GM20431 (cell line): Measurements from ENCODE around the gene KCNK17.

Source experiments
- in situ Hi-C: fragments of 300-500 bp; cut with MseI, MboI; formaldehyde crosslinking; loops from one replicate; pipeline ENCODE4 v1.15.0; 2020; ENCODE audit warnings: low sequenced_read_pairs; ENCODE audit not compliant: unreplicated experiment

Gene KCNK17

DNA sequence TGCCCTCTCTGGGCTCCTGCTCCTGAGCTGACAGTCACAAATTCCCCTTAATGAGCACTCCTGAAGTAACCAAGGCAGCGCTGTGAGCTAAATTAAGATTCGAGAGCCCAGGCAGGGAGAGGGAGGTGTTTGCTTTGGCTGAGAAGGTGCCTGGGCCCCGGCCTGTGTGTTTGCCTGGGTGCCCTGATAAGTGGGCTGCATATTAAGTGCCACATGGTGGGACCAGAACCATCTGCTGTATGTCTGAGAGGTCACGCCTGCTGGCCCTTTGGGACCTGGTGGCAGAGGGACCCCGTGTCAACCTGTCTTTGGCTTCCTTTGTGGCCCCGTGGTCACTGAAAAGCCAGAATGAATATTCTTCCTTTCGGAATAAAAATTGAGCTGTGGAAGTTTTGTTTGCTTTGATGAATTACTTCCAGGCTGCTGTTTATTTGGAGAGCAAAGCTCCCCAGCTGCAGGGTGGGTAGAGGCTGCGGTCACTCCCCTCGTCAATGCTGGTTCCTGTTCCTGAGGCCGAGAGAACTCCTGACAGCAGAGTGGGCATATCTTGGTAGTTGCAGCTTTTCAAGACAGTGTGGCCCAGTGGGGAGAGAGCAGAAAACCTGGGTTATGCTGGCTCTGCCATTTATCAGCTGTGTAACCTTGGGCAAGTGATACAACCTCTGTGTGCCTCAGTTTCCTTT, 25.8 kb upstream of the KCNK17 start:
- in situ Hi-C loops: loop anchor here (25.0 kb wide), 1 partner anchor 1497 kb away; no protein-coding TSS in a partner anchor

DNA sequence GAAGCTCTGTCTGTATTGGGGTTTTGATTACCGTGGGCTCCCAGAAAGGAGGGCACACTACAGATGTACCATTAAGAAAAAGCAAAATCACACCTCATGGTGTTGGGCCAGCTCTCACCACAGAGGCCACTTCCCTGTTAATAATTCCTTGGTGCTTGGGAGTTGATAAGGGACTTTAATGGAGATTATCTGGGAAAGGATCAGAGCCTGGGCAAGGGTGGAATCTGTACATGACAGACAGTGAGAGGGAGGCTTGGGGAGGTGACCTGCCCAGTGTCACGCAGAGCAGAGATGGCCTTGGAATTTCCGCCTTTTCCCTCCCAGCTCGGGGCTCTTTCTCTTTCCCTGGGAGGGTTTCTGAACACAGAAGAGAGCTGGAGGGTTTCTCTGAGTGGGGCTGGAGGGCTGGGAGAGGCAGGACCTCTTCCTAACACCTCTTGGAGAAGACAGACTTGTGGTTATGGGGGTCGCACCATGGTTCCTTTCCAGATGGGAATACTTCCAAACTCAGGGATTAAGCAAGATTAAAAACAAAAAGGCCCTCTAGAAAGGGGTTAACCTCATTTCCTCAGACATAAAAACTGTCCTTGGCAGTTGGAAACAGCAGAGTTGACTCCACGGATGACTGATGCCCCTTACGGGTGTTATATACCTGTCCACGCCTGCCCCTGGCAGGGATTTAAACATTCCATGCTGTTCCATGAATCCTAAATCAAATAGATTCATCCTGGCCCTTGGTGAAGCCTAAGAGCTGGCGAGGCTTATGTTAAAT, 25.1 kb upstream of the KCNK17 start:
- in situ Hi-C loops: loop anchor here (25.0 kb wide), 1 partner anchor 1498 kb away; no protein-coding TSS in a partner anchor

DNA sequence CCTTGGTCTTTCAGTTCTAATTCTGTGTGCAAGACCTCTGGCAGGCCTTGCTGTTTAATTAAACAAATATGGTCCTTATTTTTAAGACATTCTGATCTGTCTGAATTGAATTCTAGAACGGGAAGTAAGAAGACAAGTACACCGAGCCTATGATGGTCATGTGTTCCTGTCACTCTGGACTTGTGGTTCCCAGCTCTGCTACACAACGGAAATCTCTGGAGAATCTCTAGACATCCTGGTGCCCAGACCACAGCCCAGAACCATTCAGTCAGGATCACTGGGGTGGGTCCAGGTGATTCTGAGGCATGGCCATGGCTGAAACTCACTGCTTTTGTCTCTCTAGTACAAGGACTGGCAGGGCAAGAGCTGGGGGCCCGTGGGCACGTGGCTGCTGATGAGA, 24.2 kb upstream of the KCNK17 start:
- in situ Hi-C loops: loop anchor here (25.0 kb wide), 1 partner anchor 1499 kb away; no protein-coding TSS in a partner anchor

DNA sequence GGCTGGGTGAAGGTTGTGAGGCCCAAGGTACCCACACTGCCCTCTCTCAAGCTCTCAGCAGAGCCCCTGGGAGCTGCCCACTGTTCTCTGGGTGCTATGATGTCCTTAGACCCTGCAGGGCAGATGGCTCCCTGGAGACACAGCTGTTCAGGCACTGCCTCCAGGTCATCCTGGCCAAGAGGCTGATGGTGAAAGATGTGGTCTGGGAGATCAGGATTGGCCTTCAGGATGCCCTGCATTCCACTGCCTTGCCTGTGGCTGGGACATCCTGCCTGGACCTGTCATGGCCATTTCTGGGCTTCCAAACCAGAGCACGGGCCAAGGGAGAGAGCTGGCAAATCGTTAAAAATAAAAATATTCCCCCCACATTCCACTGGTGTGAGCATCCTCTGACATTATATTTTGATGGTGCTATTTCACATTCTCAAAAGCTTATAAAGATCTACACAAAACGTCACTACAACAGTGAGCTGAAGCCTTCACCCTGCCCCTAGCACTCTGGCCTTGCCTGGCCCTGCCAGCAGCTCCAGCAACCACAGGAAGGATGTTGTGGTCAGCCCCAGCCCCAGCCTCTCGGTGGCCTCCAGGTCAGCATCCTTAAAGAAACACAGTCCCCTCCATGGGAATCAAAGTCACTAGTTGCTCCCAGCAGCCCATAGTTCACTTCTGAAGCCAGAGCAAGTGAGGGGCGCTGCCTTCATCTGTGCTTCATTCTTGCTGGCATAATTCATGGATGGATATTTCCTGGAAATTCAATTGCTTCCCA, 21.7 kb upstream of the KCNK17 start:
- in situ Hi-C loops: loop anchor here (25.0 kb wide), 1 partner anchor 1501 kb away; no protein-coding TSS in a partner anchor

DNA sequence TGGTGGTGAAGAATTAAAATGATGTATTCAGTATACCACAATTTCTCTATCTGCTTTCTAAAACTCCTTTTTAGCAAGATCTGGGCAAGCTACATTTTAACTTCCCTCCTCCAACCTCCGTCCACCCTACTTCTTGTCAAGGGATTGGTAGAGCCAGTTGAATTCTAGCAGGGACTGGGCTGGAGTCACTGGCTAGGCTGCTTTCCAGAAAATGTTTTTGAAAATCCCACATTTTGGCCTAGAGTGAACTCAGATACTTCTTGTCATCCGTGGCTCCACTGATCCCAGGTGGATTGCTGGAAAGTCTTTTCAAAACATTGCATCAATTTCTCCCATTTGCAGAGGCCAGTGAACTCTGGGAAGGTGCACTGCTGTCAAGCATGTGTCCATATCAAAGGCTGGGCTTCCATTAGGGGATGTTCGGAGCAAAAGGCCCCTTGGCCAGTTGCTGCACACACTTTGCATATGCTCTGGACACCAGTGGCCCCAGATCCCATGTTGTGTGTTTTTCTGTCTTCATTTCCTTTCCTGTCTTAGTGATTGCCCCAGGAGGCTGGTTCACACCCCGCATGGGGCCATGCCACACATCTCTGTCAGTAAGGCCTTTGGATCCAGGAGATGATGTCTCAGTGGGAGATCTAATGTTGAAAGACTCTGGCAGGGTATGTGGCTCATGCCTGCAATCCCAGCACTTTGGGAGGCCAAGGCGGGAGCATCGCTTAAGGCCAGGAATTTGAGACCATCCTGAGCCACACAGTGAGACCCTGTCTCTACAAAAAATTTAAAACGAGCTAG, 19.6 kb upstream of the KCNK17 start:
- in situ Hi-C loops: loop anchor here (25.0 kb wide), 1 partner anchor 1503 kb away; no protein-coding TSS in a partner anchor

DNA sequence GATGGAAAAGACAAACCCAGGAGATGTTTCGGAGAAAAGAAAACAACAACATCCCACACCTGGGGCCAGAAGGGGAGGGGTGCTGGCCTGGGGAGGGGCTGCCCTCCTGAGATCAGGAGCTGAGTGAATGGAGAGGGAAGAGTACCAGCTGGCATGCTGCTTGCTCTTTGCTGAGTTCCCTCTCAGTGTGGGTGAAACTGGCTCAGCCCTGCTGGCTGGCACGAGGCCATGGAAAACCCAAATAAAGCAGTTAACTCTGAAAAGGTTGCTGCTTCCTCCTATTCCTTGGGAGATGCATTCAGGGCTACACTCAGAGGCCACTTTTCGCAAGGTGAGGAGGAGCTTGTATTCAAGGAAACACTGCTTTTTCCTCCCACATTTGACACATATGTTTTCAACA, 16.3 kb upstream of the KCNK17 start:
- in situ Hi-C loops: loop anchor here (25.0 kb wide), 1 partner anchor 1507 kb away; no protein-coding TSS in a partner anchor

DNA sequence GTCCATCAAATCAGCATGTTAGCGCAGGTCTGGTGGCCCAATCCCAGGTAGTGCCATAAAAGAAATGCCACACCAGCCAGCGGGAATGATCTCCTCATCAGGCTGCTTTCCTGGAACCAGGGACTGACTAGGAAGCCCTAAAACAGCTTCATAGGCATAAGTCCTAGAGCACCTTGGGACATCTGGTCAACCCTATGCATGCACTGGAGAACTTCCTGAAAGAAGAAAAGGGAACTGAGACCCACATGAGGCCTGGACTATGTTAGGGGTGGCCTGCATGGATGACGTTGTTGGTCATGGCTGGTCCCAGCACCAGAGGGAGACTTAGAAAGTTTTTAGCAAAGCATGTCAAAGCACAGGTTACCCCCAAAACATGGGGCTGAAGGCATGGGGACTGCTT, 15.8 kb upstream of the KCNK17 start:
- in situ Hi-C loops: loop anchor here (25.0 kb wide), 1 partner anchor 1507 kb away; no protein-coding TSS in a partner anchor

DNA sequence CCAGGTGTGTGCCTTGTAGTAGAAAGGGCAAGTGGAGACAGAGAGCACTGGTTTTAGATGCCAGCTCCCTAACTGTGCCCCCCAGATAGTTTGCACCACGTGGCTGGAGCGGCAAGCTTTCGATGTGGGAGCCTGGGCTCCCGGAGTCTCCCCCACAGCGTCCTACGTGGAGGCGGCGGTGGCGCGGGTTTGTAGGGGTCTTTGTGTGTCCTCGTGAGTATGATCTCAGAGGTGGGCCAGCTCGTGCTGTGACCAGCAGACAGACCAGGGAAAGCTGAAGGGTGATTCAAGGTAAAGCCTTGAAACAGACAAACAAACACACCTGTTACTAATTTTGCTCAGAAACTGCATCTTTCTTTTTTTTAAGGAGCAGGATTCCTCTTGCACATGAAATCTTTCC, 13.8 kb upstream of the KCNK17 start:
- in situ Hi-C loops: loop anchor here (25.0 kb wide), 1 partner anchor 1509 kb away; no protein-coding TSS in a partner anchor

DNA sequence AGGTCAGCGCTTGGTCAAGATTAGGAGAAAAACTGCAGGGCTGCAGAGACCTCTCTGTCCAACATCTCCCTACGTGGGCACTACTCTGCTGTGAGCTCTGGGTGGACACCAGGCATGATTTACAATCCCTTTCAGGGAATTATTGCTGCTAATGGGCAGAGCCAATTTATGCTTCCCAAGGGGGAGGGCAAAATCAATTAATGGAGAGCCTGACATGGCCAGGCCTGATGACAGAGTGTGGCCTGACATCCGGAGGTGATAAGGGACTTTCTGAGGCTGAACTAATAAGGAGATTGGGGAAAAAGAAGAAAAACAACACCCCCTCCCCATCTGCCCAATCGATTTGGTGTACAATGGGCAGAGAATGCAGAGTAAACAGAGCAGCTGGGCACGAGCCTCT, 13.3 kb upstream of the KCNK17 start:
- in situ Hi-C loops: loop anchor here (25.0 kb wide), 1 partner anchor 1510 kb away; no protein-coding TSS in a partner anchor

DNA sequence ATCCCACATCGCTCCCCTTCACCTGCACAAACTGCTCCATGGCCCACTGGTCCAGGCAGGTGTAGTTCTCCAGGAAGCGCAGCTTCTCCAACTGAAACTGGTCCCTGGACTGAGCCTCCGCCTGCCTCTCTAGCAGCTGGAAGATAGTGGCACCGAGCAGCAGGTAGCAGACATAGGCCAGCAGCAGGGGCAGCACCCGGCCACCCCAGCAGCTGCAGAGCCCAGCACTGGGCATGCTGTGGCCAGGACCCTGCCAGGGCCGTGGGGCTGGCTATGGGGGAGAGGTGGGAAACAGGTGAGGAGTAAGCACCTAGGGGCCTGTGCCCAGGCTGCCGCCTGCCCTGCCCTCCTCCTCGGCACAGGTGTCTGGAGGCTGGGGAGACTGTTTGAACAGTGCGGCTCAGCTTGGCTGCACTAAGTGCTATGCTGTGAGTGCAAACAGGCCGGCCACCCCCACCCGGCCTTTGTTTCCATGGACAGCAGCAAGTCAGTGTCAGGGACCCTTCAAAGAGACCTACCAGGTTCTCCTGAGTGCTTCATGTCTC, 8.2 kb upstream of the KCNK17 start, which contains the start of gene KCNK16:
KCNK16 (minus strand) TSS at position 397 of the 545 bp plus-strand sequence; CDS start at position 235, 162 bp downstream.
- in situ Hi-C loops: loop anchor here (25.0 kb wide), 1 partner anchor 335 kb away; no protein-coding TSS in a partner anchor

DNA sequence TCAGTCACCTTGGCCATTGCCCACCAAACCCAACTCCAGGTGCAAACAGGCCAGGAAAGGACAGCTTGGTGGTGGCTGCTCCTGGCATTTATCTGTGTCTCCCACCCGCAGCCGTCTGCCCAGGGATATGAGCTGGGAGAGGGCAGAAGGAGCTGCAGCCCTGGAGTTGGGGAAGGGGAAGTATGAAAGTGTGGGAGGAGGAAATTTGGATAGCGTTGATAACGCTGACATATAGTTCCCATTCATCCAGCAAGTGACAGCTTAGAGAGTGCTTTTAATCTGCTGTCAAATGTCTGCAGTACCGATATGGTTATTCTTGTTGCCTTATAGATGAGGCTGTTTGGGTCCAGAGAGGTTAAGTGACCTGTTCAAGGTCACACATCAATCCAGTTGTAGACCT, 7.5 kb upstream of the KCNK17 start:
- in situ Hi-C loops: loop anchor here (25.0 kb wide), 1 partner anchor 334 kb away; no protein-coding TSS in a partner anchor

DNA sequence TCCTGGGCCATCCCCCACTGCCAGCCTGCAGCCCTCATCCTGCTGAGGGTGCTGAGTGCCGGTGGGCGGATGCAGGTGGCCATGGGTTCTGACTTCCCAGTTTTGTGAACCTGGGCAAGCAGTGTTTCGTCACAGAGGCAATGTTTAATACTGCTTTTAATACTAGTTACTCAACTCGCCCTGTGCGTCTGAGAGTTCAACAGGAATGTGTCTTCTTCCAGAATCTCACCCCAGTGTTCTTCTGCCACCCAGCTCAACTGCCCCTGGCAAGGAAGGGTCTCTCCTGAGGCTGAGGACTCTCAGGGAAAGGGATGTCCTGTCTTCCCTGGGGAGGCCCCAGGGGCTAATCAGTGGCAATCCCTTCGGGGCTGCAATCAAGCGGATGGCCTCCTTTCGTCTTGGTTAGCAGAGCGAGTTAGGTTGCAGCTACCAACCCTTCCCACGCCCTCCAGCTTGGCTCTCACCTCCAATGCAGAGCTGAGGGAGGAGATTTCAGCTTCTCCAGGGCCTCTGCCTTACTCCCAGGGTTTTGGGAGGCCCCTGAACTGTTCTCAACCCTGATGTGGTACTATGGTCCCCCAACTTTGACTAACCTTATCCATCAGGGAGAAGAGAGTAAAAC, 6.3 kb upstream of the KCNK17 start:
- in situ Hi-C loops: loop anchor here (25.0 kb wide), 1 partner anchor 333 kb away; no protein-coding TSS in a partner anchor

DNA sequence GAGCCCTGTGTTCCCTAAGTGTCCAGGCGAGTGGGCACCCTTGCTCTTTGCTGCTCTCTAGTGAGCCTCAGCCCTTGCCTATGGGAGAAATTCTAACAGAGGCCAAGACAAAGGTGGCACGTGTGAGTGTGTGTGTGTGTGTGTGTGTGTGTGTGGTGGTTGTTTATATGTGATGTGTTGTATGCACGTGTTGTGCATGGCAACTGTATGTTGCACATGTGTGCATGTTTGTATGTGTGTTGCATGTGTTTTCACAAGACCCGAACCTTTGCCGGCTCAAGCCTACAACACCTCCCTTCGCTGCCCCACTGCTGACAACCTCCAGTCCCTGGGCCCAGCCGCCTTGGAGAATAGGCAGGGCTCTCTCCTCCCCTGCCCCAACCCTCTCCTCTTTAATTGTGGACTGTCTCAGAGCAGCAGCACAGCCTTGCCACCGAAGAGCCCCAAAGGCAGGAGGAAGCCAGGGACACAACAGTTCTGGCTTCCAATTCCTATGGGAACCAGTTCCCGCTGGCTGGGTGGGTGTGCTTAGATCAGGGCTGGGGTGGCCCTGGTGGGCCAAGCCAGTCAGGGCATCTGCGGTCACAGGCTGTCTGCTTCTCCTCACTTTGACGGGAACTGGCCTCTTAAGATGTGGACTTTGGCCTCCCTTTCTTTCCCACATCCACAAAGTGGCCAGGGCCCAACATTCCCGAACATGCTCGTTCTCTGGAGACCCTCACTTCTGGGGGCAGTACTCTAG, 5.6 kb upstream of the KCNK17 start:
- in situ Hi-C loops: loop anchor here (25.0 kb wide), 1 partner anchor 332 kb away; no protein-coding TSS in a partner anchor

DNA sequence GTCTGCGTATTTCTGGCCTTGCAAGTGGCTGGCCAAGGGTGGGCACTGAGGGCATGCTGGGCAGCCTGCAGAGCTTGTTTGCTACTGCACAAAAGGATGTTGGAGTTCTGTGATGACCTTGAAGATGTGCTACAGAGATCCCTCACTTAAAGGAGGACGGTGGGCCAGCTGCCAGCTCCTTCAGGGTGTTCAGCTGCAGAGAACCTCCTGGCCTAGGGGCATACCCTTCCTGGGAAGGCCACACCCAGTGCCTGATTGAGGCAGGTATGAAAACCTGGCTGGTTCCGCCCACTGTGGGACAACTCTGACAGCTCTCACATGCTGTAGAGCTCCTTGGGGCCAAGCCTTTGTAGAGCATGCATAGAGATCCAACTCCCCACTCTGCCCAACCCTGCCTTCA, 3.0 kb upstream of the KCNK17 start:
- in situ Hi-C loops: loop anchor here (25.0 kb wide), 1 partner anchor 330 kb away; no protein-coding TSS in a partner anchor

DNA sequence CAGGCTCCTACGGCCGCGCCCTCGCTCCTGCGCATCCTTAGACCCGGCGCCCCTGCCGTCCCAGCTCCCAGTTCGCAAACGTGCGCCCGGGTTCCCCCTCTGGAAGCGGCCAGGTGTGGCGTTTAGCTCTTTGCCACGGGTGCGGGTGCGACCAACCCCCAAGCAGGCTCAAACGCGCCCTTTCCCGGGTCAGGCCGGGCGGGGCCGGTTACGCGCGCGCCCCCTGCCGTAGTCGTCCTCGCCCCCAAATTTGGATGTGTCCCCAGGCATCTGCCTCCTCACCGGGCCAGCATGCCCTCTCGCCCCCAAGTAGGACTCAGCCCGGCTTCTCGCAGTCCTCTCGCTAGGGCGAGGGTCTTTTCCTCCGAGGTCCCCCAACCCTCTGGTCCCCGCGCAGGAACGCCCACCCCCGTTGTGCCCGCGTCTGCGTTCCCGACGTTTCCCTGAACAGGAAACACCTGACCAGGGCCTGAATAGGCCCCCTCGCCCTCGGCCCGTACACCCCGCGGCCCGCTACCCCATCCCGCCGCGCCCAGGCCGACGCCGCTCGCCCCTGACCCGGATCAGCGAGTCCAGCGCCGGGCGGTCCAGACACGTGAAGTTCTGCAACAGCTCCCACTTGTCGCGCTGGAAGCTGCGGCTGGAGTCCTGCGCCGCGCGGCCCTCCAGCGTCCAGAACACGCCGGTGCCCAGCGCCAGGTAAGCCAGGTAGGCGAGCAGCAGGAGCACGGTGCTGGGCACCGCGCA, 520 bp downstream of the KCNK17 start:
- in situ Hi-C loops: loop anchor here (25.0 kb wide), 1 partner anchor 326 kb away; no protein-coding TSS in a partner anchor

DNA sequence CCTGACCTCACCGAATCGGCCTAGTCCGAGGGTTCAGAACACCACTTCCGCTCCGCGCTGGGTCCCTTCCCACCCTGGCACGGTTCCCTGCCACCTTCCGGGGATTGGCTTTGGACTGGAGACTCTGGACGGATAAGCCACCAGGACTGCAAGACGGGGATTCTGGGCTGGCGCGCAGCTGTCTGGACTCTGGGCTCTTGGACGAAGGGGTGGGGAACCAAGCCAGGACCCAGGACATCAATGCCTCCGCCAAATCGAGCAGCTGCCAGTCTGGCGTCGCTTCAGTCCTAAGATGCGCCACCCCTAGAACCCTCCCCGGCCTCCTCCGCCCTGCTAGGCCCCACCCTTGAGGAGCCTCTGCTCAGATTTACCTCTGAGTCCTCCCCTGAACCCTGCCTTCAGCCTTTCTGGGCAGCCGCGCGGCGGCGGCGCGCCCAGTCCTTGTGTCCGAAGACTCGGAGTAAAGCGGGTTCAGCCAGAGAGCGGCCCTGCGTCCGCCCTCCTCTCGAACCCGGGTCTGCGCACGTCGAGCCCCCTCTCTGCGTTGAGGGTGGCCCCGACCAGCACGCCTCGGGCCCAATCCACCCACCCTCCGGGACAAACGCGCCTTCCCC, 1.2 kb downstream of the KCNK17 start:
- in situ Hi-C loops: loop anchor here (25.0 kb wide), 1 partner anchor 326 kb away; no protein-coding TSS in a partner anchor
